ENCODE data around the gene GATA5. TPM values are rescaled to one million over a fixed set of nuclear protein-coding genes. Genes with fewer than 3 reads are reported as not detected.

GATA5 gene
- total RNA-seq, 1 experiment from 2014 or later, result not detected

DNA sequence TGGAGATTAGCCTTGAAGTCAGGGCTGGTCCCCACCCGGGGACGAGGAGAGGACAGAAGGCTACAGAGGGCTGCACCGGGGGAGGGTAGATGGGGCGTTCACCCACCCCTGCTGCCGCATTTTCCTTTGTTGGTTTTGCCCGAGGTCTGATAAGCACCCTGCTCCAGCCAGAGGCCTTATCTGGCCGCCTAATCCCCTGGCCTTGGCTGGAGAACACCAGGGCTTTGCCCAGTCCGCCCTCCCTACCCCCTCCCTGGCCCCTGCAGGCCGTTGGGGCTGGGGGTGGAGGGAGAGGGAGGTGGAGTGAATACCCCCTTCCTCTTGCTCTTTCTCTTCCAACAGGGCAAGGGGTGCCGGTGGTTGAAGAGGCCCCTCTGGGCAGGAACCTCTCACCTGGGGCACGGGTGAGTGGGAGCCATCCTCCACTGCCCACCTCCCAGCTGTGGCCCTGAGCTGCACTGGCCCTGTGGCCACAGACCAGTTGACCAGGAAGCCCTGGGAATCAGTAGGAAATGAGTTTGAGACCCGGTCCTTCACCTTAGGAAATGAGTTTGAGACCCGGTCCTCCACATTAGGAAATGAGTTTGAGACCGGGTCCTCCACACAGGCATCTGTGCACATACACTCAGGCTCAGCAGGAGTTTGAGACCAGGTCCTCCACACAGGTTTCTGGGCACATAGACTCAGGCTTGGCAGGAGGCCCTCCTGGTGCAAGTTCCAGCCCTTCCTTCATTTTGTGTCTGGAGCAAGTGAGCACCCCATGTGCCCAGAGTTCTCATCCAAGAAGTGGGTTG, 12.0 kb upstream of the GATA5 start:
- CTCF ChIA-PET, result interaction anchor here (0.9 kb wide), 1 partner anchor 12 kb away, joined by 3 read pairs; no protein-coding TSS in a partner anchor
- no peak overlapping the region for H3K4me2 ChIP-seq (ENCODE audit: low read length)

More for the DNA sequence above, 12.0 kb upstream of the GATA5 start:
- no peaks in the 10 kb centered on the region for H3K27me3 ChIP-seq (ENCODE audit: insufficient read depth, low read length)
- POLR2A ChIA-PET, result no interaction called here
- TF ChIP-seq, protein P1, sequence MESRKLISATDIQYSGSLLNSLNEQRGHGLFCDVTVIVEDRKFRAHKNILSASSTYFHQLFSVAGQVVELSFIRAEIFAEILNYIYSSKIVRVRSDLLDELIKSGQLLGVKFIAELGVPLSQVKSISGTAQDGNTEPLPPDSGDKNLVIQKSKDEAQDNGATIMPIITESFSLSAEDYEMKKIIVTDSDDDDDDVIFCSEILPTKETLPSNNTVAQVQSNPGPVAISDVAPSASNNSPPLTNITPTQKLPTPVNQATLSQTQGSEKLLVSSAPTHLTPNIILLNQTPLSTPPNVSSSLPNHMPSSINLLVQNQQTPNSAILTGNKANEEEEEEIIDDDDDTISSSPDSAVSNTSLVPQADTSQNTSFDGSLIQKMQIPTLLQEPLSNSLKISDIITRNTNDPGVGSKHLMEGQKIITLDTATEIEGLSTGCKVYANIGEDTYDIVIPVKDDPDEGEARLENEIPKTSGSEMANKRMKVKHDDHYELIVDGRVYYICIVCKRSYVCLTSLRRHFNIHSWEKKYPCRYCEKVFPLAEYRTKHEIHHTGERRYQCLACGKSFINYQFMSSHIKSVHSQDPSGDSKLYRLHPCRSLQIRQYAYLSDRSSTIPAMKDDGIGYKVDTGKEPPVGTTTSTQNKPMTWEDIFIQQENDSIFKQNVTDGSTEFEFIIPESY (IDR thresholded peaks at IDR 0.05; ENCODE audit: extremely low read depth, insufficient replicate concordance, low read length), result no peak
- TF ChIP-seq EGR1 (IDR thresholded peaks at IDR 0.05; ENCODE audit: low read depth) (no peak), EZH2phosphoT487 (IDR thresholded peaks at IDR 0.05; ENCODE audit: borderline replicate concordance) (no peak), SP1 (IDR thresholded peaks at IDR 0.05; ENCODE audit: low read depth) (no peak), FOSL1 (IDR thresholded peaks at IDR 0.05; ENCODE audit: low read depth) (no peak)
- TF ChIP-seq, protein P2, sequence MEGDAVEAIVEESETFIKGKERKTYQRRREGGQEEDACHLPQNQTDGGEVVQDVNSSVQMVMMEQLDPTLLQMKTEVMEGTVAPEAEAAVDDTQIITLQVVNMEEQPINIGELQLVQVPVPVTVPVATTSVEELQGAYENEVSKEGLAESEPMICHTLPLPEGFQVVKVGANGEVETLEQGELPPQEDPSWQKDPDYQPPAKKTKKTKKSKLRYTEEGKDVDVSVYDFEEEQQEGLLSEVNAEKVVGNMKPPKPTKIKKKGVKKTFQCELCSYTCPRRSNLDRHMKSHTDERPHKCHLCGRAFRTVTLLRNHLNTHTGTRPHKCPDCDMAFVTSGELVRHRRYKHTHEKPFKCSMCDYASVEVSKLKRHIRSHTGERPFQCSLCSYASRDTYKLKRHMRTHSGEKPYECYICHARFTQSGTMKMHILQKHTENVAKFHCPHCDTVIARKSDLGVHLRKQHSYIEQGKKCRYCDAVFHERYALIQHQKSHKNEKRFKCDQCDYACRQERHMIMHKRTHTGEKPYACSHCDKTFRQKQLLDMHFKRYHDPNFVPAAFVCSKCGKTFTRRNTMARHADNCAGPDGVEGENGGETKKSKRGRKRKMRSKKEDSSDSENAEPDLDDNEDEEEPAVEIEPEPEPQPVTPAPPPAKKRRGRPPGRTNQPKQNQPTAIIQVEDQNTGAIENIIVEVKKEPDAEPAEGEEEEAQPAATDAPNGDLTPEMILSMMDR (IDR thresholded peaks at IDR 0.05 in 2 of 3, conservative IDR thresholded peaks at IDR 0.05 in 1 of 3; ENCODE audit: borderline replicate concordance in 1 of 3, insufficient read depth in 1 of 3, low read depth in 2 of 3, low read length in 2 of 3), result no peak
- TF ChIP-seq, protein P3, sequence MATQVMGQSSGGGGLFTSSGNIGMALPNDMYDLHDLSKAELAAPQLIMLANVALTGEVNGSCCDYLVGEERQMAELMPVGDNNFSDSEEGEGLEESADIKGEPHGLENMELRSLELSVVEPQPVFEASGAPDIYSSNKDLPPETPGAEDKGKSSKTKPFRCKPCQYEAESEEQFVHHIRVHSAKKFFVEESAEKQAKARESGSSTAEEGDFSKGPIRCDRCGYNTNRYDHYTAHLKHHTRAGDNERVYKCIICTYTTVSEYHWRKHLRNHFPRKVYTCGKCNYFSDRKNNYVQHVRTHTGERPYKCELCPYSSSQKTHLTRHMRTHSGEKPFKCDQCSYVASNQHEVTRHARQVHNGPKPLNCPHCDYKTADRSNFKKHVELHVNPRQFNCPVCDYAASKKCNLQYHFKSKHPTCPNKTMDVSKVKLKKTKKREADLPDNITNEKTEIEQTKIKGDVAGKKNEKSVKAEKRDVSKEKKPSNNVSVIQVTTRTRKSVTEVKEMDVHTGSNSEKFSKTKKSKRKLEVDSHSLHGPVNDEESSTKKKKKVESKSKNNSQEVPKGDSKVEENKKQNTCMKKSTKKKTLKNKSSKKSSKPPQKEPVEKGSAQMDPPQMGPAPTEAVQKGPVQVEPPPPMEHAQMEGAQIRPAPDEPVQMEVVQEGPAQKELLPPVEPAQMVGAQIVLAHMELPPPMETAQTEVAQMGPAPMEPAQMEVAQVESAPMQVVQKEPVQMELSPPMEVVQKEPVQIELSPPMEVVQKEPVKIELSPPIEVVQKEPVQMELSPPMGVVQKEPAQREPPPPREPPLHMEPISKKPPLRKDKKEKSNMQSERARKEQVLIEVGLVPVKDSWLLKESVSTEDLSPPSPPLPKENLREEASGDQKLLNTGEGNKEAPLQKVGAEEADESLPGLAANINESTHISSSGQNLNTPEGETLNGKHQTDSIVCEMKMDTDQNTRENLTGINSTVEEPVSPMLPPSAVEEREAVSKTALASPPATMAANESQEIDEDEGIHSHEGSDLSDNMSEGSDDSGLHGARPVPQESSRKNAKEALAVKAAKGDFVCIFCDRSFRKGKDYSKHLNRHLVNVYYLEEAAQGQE (IDR thresholded peaks at IDR 0.05; ENCODE audit: low read depth), result no peak
- RAD21 ChIA-PET (ENCODE audit: low non-redundant PET in 1 of 2, low total read pairs in 2 of 2, uncharacterized antibody in 2 of 2, unreplicated experiment in 2 of 2), result no interaction called here
- no peaks in the 10 kb centered on the region for H4K20me1 ChIP-seq (ENCODE audit: insufficient read depth)
- no peak overlapping the region for H3K9ac ChIP-seq (ENCODE audit: low read length)
- H3K79me2 ChIP-seq (ENCODE audit: insufficient read depth, low read length), result no peaks in the 10 kb centered on the region
- H3K27ac ChIP-seq (ENCODE audit: low read depth, low read length), result no peak overlapping the region
- H2AFZ ChIP-seq (ENCODE audit: low read depth, low read length, poor library complexity, severe bottlenecking), result no peak overlapping the region
- DNase-seq (ENCODE audit: low read depth, low spot score) (no peak), ATAC-seq (no peak)
- no peak overlapping the region for H3K4me3 ChIP-seq (replicated peaks in 1 of 2; ENCODE audit: low read depth in 1 of 2, low read length in 2 of 2)
- H3K9me3 ChIP-seq (ENCODE audit: control insufficient read depth in 1 of 2, insufficient read depth in 1 of 2, low read depth in 1 of 2, low read length in 2 of 2), result no peaks in the 10 kb centered on the region
- intact Hi-C loops (cut with micrococcal nuclease), result no loop called here
- BruUV-seq (replicated peaks), result no TSS peak
- no peaks in the 10 kb centered on the region for H3K36me3 ChIP-seq (ENCODE audit: control insufficient read depth in 1 of 2, insufficient read depth in 2 of 2, low read length in 2 of 2)
- H3K4me1 ChIP-seq (ENCODE audit: control insufficient read depth in 1 of 2, insufficient read depth in 2 of 2, low read length in 2 of 2), result peaks cover 8 to 16% of the 10 kb centered on the region in 2 experiments; a peak in 3 of 4 replicates
- no peaks in the 10 kb centered on the region for H3K9me2 ChIP-seq (ENCODE audit: insufficient read depth)
